Sigmoid colon (tissue), 7 donors: Measurements from ENCODE around the gene GABARAPL2. TPM values are rescaled to one million over a fixed set of nuclear protein-coding genes. Genes with fewer than 3 reads are reported as not detected.

Experiments
- DNase-seq: peaks from one replicate; pipeline ENCODE4 v3.0.0-alpha.2; 2019
- H3K27ac ChIP-seq, 4 donors: fragments of 200-600 bp; sonication (generic); one replicate each; pipeline ENCODE4 v1.5.1; 2016 to 2019; ENCODE audit warnings: mild to moderate bottlenecking in 1 of 4
- H3K27me3 ChIP-seq, 3 donors: fragments of 200-600 bp; sonication (generic); one replicate each; pipeline ENCODE4 v1.5.1; 2019; ENCODE audit warnings: mild to moderate bottlenecking in 1 of 3
- H3K36me3 ChIP-seq, 4 donors: fragments of 200-600 bp; sonication (generic); one replicate each; pipeline ENCODE4 v1.5.1; 2016 to 2019
- H3K4me1 ChIP-seq, 4 donors: fragments of 200-600 bp; sonication (generic); one replicate each; pipeline ENCODE4 v1.5.1; 2017 to 2019
- H3K4me3 ChIP-seq, 4 donors: fragments of 200-600 bp; sonication (generic); one replicate each; pipeline ENCODE4 v1.5.1; 2017 to 2019; ENCODE audit warnings: mild to moderate bottlenecking in 2 of 4, moderate library complexity in 1 of 4
- H3K9me3 ChIP-seq, 4 donors: fragments of 200-600 bp in 3 of 4; sonication (generic) in 3 of 4; one replicate each; pipeline versions ENCODE4 v1.5.1 to v1.6.1; 2013 to 2019
- EP300 ChIP-seq, 4 donors: sonication (generic); formaldehyde crosslinking; IDR thresholded peaks; one replicate each; pipeline ENCODE4 v1.6.1; 2017; ENCODE audit warnings: antibody characterized with exemption in 4 of 4
- POLR2A ChIP-seq, 2 donors: fragments of 450-650 bp; IDR thresholded peaks; one replicate each; pipeline ENCODE4 v1.6.1; 2016; ENCODE audit warnings: antibody characterized with exemption in 2 of 2, mild to moderate bottlenecking in 2 of 2, moderate library complexity in 2 of 2
- POLR2AphosphoS5 ChIP-seq, 4 donors: sonication (generic); formaldehyde crosslinking; IDR thresholded peaks; one replicate each; pipeline ENCODE4 v1.6.1; 2017; ENCODE audit warnings: antibody characterized with exemption in 4 of 4
- WGBS, 2 donors: extraction: QIAGEN DNeasy Blood & Tissue Kit; methylation state at CpG; one replicate each; pipeline ENCODE4 v1.1.7; 2013; 5-methylcytosine and 5-hydroxymethylcytosine counted together
- intact Hi-C: fragments of 100-400 bp; cut with DNase I; formaldehyde crosslinking; loops from one replicate; pipeline ENCODE4 v1.15.1; 2023
- polyA plus RNA-seq, 3 donors: library from polyadenylated mRNA; stranded (reverse); fragments of 200-250 nt; gene quantifications; one replicate each; pipeline ENCODE4 v1.2.3, GENCODE V29; 2013
- total RNA-seq, 4 donors: library from RNA; depleted of rRNA; stranded (reverse); fragments of >200 nt; gene quantifications; one replicate each; pipeline ENCODE4 v1.1.0, GENCODE V29; 2016
- TF ChIP-seq, protein P1 (sequence below), 4 experiments: fragments of 450-650 bp in 3 of 4; fragments of 200-600 bp in 1 of 4; IDR thresholded peaks; one replicate each; pipeline ENCODE4 v1.5.1; 2016 to 2019; ENCODE audit warnings: antibody characterized with exemption in 4 of 4, mild to moderate bottlenecking in 3 of 4, moderate library complexity in 2 of 4
- donor health status: healthy with polysubstance abuse.
- donor health status: Bipolar disorder and iron deficiency.
- donor health status: healthy.

GABARAPL2 gene
- total and polyA plus RNA-seq, 7 donors = 91.4 to 300 (median 118) TPM

GRCh38 chr16:75593308-75593707 is 27.1 kb downstream of the GABARAPL2 start:
- Histone ChIP-seq H3K27ac (peak overlapping the region in 1 of 4 donors; percentile 86), H3K9me3 (no peaks in the 10 kb centered on the region), H3K4me1 (peaks cover 0 to 38% (median 24%) of the 10 kb centered on the region in 4 donors), H3K27me3 (no peaks in the 10 kb centered on the region), H3K4me3 (no peak overlapping the region), H3K36me3 (peaks cover 0 to 12% (median 3%) of the 10 kb centered on the region in 4 donors)
- intact Hi-C loops = no loop called here
- TF ChIP-seq, protein P1, sequence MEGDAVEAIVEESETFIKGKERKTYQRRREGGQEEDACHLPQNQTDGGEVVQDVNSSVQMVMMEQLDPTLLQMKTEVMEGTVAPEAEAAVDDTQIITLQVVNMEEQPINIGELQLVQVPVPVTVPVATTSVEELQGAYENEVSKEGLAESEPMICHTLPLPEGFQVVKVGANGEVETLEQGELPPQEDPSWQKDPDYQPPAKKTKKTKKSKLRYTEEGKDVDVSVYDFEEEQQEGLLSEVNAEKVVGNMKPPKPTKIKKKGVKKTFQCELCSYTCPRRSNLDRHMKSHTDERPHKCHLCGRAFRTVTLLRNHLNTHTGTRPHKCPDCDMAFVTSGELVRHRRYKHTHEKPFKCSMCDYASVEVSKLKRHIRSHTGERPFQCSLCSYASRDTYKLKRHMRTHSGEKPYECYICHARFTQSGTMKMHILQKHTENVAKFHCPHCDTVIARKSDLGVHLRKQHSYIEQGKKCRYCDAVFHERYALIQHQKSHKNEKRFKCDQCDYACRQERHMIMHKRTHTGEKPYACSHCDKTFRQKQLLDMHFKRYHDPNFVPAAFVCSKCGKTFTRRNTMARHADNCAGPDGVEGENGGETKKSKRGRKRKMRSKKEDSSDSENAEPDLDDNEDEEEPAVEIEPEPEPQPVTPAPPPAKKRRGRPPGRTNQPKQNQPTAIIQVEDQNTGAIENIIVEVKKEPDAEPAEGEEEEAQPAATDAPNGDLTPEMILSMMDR (IDR thresholded peaks at IDR 0.05) = no peak
- TF ChIP-seq POLR2AphosphoS5 (IDR thresholded peaks at IDR 0.05) (no peak), EP300 (IDR thresholded peaks at IDR 0.05) (no peak), POLR2A (IDR thresholded peaks at IDR 0.05) (no peak)
- no peak for DNase-seq
- 91 to 95% methylated on average over 6 of the region's 6 CpGs for WGBS, 2 donors

- Histone ChIP-seq H3K4me3 (no peak overlapping the region), H3K36me3 (peaks cover 0 to 12% (median 4%) of the 10 kb centered on the region in 4 donors), H3K27ac (peak overlapping the region in 1 of 4 donors; percentile 47), H3K27me3 (no peaks in the 10 kb centered on the region), H3K9me3 (no peaks in the 10 kb centered on the region), H3K4me1 (peaks cover 0 to 31% (median 24%) of the 10 kb centered on the region in 4 donors)
- intact Hi-C loops = no loop called here
- no peak for TF ChIP-seq POLR2A (IDR thresholded peaks at IDR 0.05)
- TF ChIP-seq POLR2AphosphoS5 (IDR thresholded peaks at IDR 0.05) = no peak
- no peak for TF ChIP-seq EP300 (IDR thresholded peaks at IDR 0.05)
- TF ChIP-seq, protein P1 (IDR thresholded peaks at IDR 0.05) = no peak
- WGBS, 2 donors = 73 to 86% methylated on average over 17 of the region's 17 CpGs
- DNase-seq = no peak
Measured at GRCh38 chr16:75593825-75594820, 27.9 kb downstream of the GABARAPL2 start.

- no peaks in the 10 kb centered on the region for H3K9me3 ChIP-seq
- peaks cover 14 to 49% (median 28%) of the 10 kb centered on the region in 4 donors for H3K36me3 ChIP-seq
- WGBS, 2 donors = 50 to 82% methylated on average over 6 of the region's 6 CpGs
- H3K27me3 ChIP-seq = no peaks in the 10 kb centered on the region
- peak overlapping the region in 3 of 4 donors; percentile 54 to 75 (median 72) for H3K27ac ChIP-seq
- peaks cover 0 to 15% (median 9%) of the 10 kb centered on the region in 4 donors for H3K4me1 ChIP-seq
- H3K4me3 ChIP-seq = no peak overlapping the region
- DNase-seq = no peak
- intact Hi-C loops = no loop called here
- TF ChIP-seq EP300 (IDR thresholded peaks at IDR 0.05) (no peak), POLR2AphosphoS5 (IDR thresholded peaks at IDR 0.05) (no peak)
- TF ChIP-seq, protein P1 (IDR thresholded peaks at IDR 0.05) = no peak
Measured at GRCh38 chr16:75599452-75600277, 33.5 kb downstream of the GABARAPL2 start.

- WGBS, 2 donors = 92 to 95% methylated on average over 4 of the region's 4 CpGs
- TF ChIP-seq, protein P1 (IDR thresholded peaks at IDR 0.05) = no peak
- TF ChIP-seq EP300 (IDR thresholded peaks at IDR 0.05) (no peak), POLR2AphosphoS5 (IDR thresholded peaks at IDR 0.05) (no peak), POLR2A (IDR thresholded peaks at IDR 0.05) (no peak)
- no peak for DNase-seq
- intact Hi-C loops = no loop called here
- Histone ChIP-seq H3K36me3 (peaks cover 14 to 69% (median 37%) of the 10 kb centered on the region in 4 donors), H3K4me1 (peaks cover 0 to 15% (median 9%) of the 10 kb centered on the region in 4 donors), H3K27ac (no peak overlapping the region), H3K4me3 (no peak overlapping the region), H3K9me3 (no peaks in the 10 kb centered on the region), H3K27me3 (no peaks in the 10 kb centered on the region)
Measured at GRCh38 chr16:75603241-75603640, 37.1 kb downstream of the GABARAPL2 start.
